GM21786 (cell line): ENCODE data around the gene SMG5.
"Not testable (repeated sequence)": the region's sequence is repeated elsewhere in the genome, so short reads cannot be mapped to it uniquely, and the experiment has no call there.

Experiments used
- ATAC-seq: cut with Tn5 transposase; IDR thresholded peaks from one replicate; pipeline ENCODE4 v1.9.1; 2021; ENCODE audit not compliant: unreplicated experiment

The SMG5 gene

GRCh38 chr1:156282479-156283222 lies at the start of gene SMG5:
SMG5 (minus strand) TSS chr1:156282825; CDS start chr1:156282680, 145 bp downstream.
- ATAC-seq, result peak; percentile 74

- not testable (repeated sequence) for ATAC-seq
Measured at GRCh38 chr1:156323179-156323578, 40.6 kb upstream of the SMG5 start.

GRCh38 chr1:156320560-156320959 lies 37.9 kb upstream of the SMG5 start:
- ATAC-seq, result no peak

- no peak for ATAC-seq
Measured at GRCh38 chr1:156319664-156320063, 37.0 kb upstream of the SMG5 start.

GRCh38 chr1:156316909-156317308 lies 34.3 kb upstream of the SMG5 start:
- ATAC-seq, result no peak

- no peak for ATAC-seq
Measured at GRCh38 chr1:156310962-156311361, 28.3 kb upstream of the SMG5 start.

- no peak for ATAC-seq
Measured at GRCh38 chr1:156308078-156308477, 25.5 kb upstream of the SMG5 start.

- ATAC-seq, result no peak
Measured at GRCh38 chr1:156305215-156305614, 22.6 kb upstream of the SMG5 start.

- no peak for ATAC-seq
Measured at GRCh38 chr1:156303241-156303640, 20.6 kb upstream of the SMG5 start.

- no peak for ATAC-seq
Measured at GRCh38 chr1:156298852-156299357, 16.3 kb upstream of the SMG5 start, which contains the start of gene VHLL. VHLL (minus strand) TSS chr1:156299307; CDS start chr1:156299189, 118 bp downstream.

- ATAC-seq, result no peak
Measured at GRCh38 chr1:156295391-156295947, 12.8 kb upstream of the SMG5 start, which contains the start of gene GLMP. GLMP (minus strand) TSS chr1:156295679; CDS start chr1:156295645, 34 bp downstream.

GRCh38 chr1:156293895-156294294 lies 11.3 kb upstream of the SMG5 start:
- ATAC-seq, result no peak

- ATAC-seq, result no peak
Measured at GRCh38 chr1:156293098-156293434, 10.4 kb upstream of the SMG5 start.

GRCh38 chr1:156291226-156292061 lies 8.8 kb upstream of the SMG5 start:
- ATAC-seq, result no peak

GRCh38 chr1:156289857-156290256 lies 7.2 kb upstream of the SMG5 start:
- no peak for ATAC-seq

- no peak for ATAC-seq
Measured at GRCh38 chr1:156286061-156286460, 3.4 kb upstream of the SMG5 start.

GRCh38 chr1:156285437-156285836 lies 2.8 kb upstream of the SMG5 start:
- ATAC-seq, result no peak

GRCh38 chr1:156284757-156285156 lies 2.1 kb upstream of the SMG5 start:
- no peak for ATAC-seq

- ATAC-seq, result no peak
Measured at GRCh38 chr1:156284112-156284511, 1.5 kb upstream of the SMG5 start, which contains the start of gene TMEM79. TMEM79 (plus strand) TSS chr1:156284325; CDS start chr1:156285227, 902 bp downstream.

- ATAC-seq, result no peak
Measured at GRCh38 chr1:156283521-156283920, 896 bp upstream of the SMG5 start.

- peak; percentile 1 for ATAC-seq
Measured at GRCh38 chr1:156281693-156282478, 739 bp downstream of the SMG5 start.
